Panc1 (cell line): Measurements from ENCODE around the gene MSI2. TPM values are rescaled to one million over a fixed set of nuclear protein-coding genes. Genes with fewer than 3 reads are reported as not detected.

Experiments used
- ATAC-seq: fragments of 200-7000 bp; cut with Tn5 transposase; 2 replicates; pipeline ENCODE4 v1.9.1; 2020; ENCODE audit warnings: mild to moderate bottlenecking, moderate library complexity
- BruUV-seq: library from RNA; stranded (reverse); fragments of 400-500 nt; replicated peaks from 2 replicates; lab custom pipeline; 2021; lab: Mats Ljungman, UMichigan
- CTCF ChIA-PET: fragments of 300-600 bp; sonication (Branson Sonifier 250); formaldehyde crosslinking; loops from one replicate; lab custom pipeline; 2022; ENCODE audit warnings: antibody characterized with exemption; lab: Charles Lee
- POLR2A ChIA-PET: fragments of 300-600 bp; sonication (Branson Sonifier 250); formaldehyde crosslinking; loops from one replicate; lab custom pipeline; 2022; ENCODE audit warnings: antibody characterized with exemption; lab: Charles Lee
- DNase-seq: peaks from one replicate; pipeline ENCODE4 v3.0.0-alpha.2; 2010; ENCODE audit warnings: low read depth, low spot score
- H3K27ac ChIP-seq: 2 replicates; pipeline ENCODE4 v1.5.1; 2011; ENCODE audit warnings: mild to moderate bottlenecking, low read length, inconsistent platforms
- H3K27me3 ChIP-seq: fragments of 200-500 bp; sonication (Bioruptor generic); 2 replicates; pipeline ENCODE4 v1.6.0; 2014; ENCODE audit warnings: low read length, inconsistent platforms; ENCODE audit not compliant: control insufficient read depth, insufficient read depth
- H3K36me3 ChIP-seq: fragments of 200-500 bp; sonication (Bioruptor generic); 2 replicates; pipeline ENCODE4 v1.5.1; 2014; ENCODE audit warnings: inconsistent platforms, mild to moderate bottlenecking, low read length, moderate library complexity; ENCODE audit not compliant: control insufficient read depth, insufficient read depth
- H3K4me1 ChIP-seq: 2 replicates; pipeline ENCODE4 v1.5.1; 2011; ENCODE audit warnings: inconsistent platforms, mild to moderate bottlenecking, low read length, moderate library complexity; ENCODE audit not compliant: control insufficient read depth, insufficient read depth
- H3K4me3 ChIP-seq, 2 experiments: 2 replicates each; pipeline ENCODE4 v1.5.1; 2011 to 2012; ENCODE audit warnings: low read depth in 2 of 2, low read length in 2 of 2, mild to moderate bottlenecking in 2 of 2, inconsistent platforms in 1 of 2, moderate library complexity in 1 of 2
- H3K9me3 ChIP-seq: fragments of 200-500 bp; sonication (Bioruptor generic); 2 replicates; pipeline ENCODE4 v1.5.1; 2014; ENCODE audit warnings: low read depth, mild to moderate bottlenecking, inconsistent platforms, low read length, moderate library complexity; ENCODE audit not compliant: control insufficient read depth, insufficient read depth
- CTCF ChIP-seq: fragments of 450-650 bp; IDR thresholded peaks from 2 replicates; pipeline ENCODE4 v1.5.1; 2017; ENCODE audit warnings: mild to moderate bottlenecking
- POLR2AphosphoS5 ChIP-seq: IDR thresholded peaks from 2 replicates; pipeline ENCODE4 v1.6.1; 2012; ENCODE audit warnings: mild to moderate bottlenecking, low read depth, low read length, moderate library complexity
- REST ChIP-seq, 2 experiments: IDR thresholded peaks; 2 replicates each; pipeline ENCODE4 v1.6.1; 2011 to 2012; ENCODE audit warnings: low read depth in 2 of 2, control low read depth in 1 of 2, low read length in 1 of 2, mild to moderate bottlenecking in 1 of 2, moderate library complexity in 1 of 2; ENCODE audit not compliant: insufficient read depth in 1 of 2
- SIN3A ChIP-seq: IDR thresholded peaks from 2 replicates; pipeline ENCODE4 v1.6.1; 2012; ENCODE audit warnings: low read depth, mild to moderate bottlenecking, low read length, moderate library complexity, borderline replicate concordance; ENCODE audit not compliant: insufficient read depth
- TCF7L2 ChIP-seq: IDR thresholded peaks from 2 replicates; pipeline ENCODE4 v1.6.1; 2011; ENCODE audit warnings: mild to moderate bottlenecking, low read depth, low read length, inconsistent platforms
- in situ Hi-C: cut with HindIII; loops from 2 replicates; pipeline ENCODE4 v1.10.0; 2016; ENCODE audit warnings: low sequenced_read_pairs, low pct_unique_long_range_greater_than_20kb
- intact Hi-C: fragments of 100-400 bp; cut with micrococcal nuclease; formaldehyde crosslinking; loops from one replicate; pipeline ENCODE4 v1.10.0; 2022; ENCODE audit not compliant: unreplicated experiment
- total RNA-seq: library from RNA; stranded (reverse); gene quantifications from one replicate; pipeline ENCODE4 v1.2.1, GENCODE V29; 2021; ENCODE audit not compliant: unreplicated experiment

Gene MSI2
- total RNA-seq, 1 experiment from 2014 or later, result 38.5 TPM

- DNase-seq (no peak), ATAC-seq (no peak)
- H3K36me3 ChIP-seq, result no peaks in the 10 kb centered on the region
- intact Hi-C loops (no loop called here), in situ Hi-C loops (no loop called here)
- no peak overlapping the region for H3K4me3 ChIP-seq
- no peaks in the 10 kb centered on the region for H3K9me3 ChIP-seq
- H3K4me1 ChIP-seq, result no peaks in the 10 kb centered on the region
- no peaks in the 10 kb centered on the region for H3K27me3 ChIP-seq
- no peak for TF ChIP-seq POLR2AphosphoS5
- no peak for TF ChIP-seq CTCF
- TF ChIP-seq TCF7L2, result no peak
- no peak for TF ChIP-seq SIN3A
- no peak for TF ChIP-seq REST (IDR thresholded peaks at IDR 0.05; ENCODE audit: insufficient read depth in 1 of 2, low read depth in 2 of 2, low read length in 1 of 2)
- H3K27ac ChIP-seq, result no peak overlapping the region
- POLR2A ChIA-PET, result no interaction called here
- BruUV-seq, result no TSS peak
- CTCF ChIA-PET, result no interaction called here
Measured at GRCh38 chr17:57572600-57572999, 316.3 kb downstream of the MSI2 start.

GRCh38 chr17:57574040-57574513 is 317.8 kb downstream of the MSI2 start:
- BruUV-seq, result no TSS peak
- intact Hi-C loops, result no loop called here
- Histone ChIP-seq H3K4me3 (no peak overlapping the region), H3K27ac (no peak overlapping the region), H3K27me3 (no peaks in the 10 kb centered on the region), H3K4me1 (no peaks in the 10 kb centered on the region), H3K36me3 (no peaks in the 10 kb centered on the region), H3K9me3 (no peaks in the 10 kb centered on the region)
- POLR2A ChIA-PET, result interaction anchor here (0.6 kb wide), 1 partner anchor 435 kb away, joined by 4 read pairs; no protein-coding TSS in a partner anchor
- DNase-seq (no peak), ATAC-seq (no peak)
- no peak for TF ChIP-seq TCF7L2
- TF ChIP-seq SIN3A, result no peak
- TF ChIP-seq CTCF, result no peak
- in situ Hi-C loops, result no loop called here
- CTCF ChIA-PET, result no interaction called here
